KMS-11 (cell line): ENCODE data around the gene CLIP2.
"Not testable (repeated sequence)": the region's sequence is repeated elsewhere in the genome, so short reads cannot be mapped to it uniquely, and the experiment has no call there.

Source experiments
- H2AFZ ChIP-seq: fragments of 200-600 bp; sonication (generic); 2 replicates; pipeline ENCODE4 v1.6.1; 2016; ENCODE audit warnings: antibody characterized with exemption, mixed run types, low read depth
- H3K27ac ChIP-seq: fragments of 200-600 bp; sonication (generic); 2 replicates; pipeline ENCODE4 v1.6.1; 2016; ENCODE audit warnings: mild to moderate bottlenecking, mixed run types
- H3K27me3 ChIP-seq: fragments of 200-600 bp; sonication (generic); 2 replicates; pipeline ENCODE4 v1.6.1; 2017; ENCODE audit warnings: mild to moderate bottlenecking, low read depth, mixed run types, moderate library complexity; ENCODE audit not compliant: insufficient read depth
- H3K36me3 ChIP-seq: fragments of 200-600 bp; sonication (generic); 2 replicates; pipeline ENCODE4 v1.6.1; 2017; ENCODE audit warnings: mild to moderate bottlenecking, mixed run types; ENCODE audit not compliant: insufficient read depth
- H3K4me1 ChIP-seq: fragments of 200-600 bp; sonication (generic); 2 replicates; pipeline ENCODE4 v1.6.1; 2016; ENCODE audit warnings: mild to moderate bottlenecking, low read depth, mixed run types; ENCODE audit not compliant: poor library complexity, severe bottlenecking
- H3K4me2 ChIP-seq: fragments of 200-600 bp; sonication (generic); 2 replicates; pipeline ENCODE4 v1.7.0; 2016; ENCODE audit warnings: mild to moderate bottlenecking, mixed run types
- H3K4me3 ChIP-seq: fragments of 200-600 bp; sonication (generic); IDR thresholded peaks from 2 replicates; pipeline ENCODE4 v1.6.1; 2017; ENCODE audit warnings: low read depth, low read length, mixed read lengths; ENCODE audit not compliant: insufficient read depth
- H3K79me2 ChIP-seq: fragments of 200-600 bp; sonication (generic); 2 replicates; pipeline ENCODE4 v1.6.1; 2016; ENCODE audit warnings: low read depth, mixed run types; ENCODE audit not compliant: insufficient read depth
- H3K9ac ChIP-seq: fragments of 200-600 bp; sonication (generic); 2 replicates; pipeline ENCODE4 v1.6.1; 2016; ENCODE audit warnings: mild to moderate bottlenecking, mixed run types
- H4K20me1 ChIP-seq: fragments of 200-600 bp; sonication (generic); 2 replicates; pipeline ENCODE4 v1.6.1; 2016; ENCODE audit warnings: mild to moderate bottlenecking, mixed run types; ENCODE audit not compliant: insufficient read depth
- CTCF ChIP-seq: fragments of 200-600 bp; sonication (generic); conservative IDR thresholded peaks from 2 replicates; pipeline ENCODE4 v1.6.1; 2017; ENCODE audit warnings: low read depth, mild to moderate bottlenecking, antibody characterized with exemption, low read length, moderate library complexity, mixed read lengths

CLIP2 gene

GRCh38 chr7:74375726-74376220, 86.6 kb downstream of the CLIP2 start:
- no peak overlapping the region for H3K4me2 ChIP-seq
- peaks cover 24% of the 10 kb centered on the region; the same call in 1 of the 2 replicates for H3K27me3 ChIP-seq
- H3K27ac ChIP-seq, result no peak overlapping the region
- no peaks in the 10 kb centered on the region for H4K20me1 ChIP-seq
- peaks cover 4% of the 10 kb centered on the region for H3K4me1 ChIP-seq
- H3K36me3 ChIP-seq, result no peaks in the 10 kb centered on the region
- no peaks in the 10 kb centered on the region for H3K79me2 ChIP-seq
- no peak overlapping the region for H2AFZ ChIP-seq
- no peak overlapping the region for H3K9ac ChIP-seq
- TF ChIP-seq CTCF, result no peak
- H3K4me3 ChIP-seq, result no peak overlapping the region

GRCh38 chr7:74376256-74377036, 87.2 kb downstream of the CLIP2 start:
- Histone ChIP-seq H4K20me1 (no peaks in the 10 kb centered on the region), H3K9ac (no peak overlapping the region), H3K4me3 (no peak overlapping the region), H2AFZ (no peak overlapping the region), H3K4me1 (peaks cover 4% of the 10 kb centered on the region), H3K27ac (no peak overlapping the region), H3K4me2 (no peak overlapping the region), H3K27me3 (peaks cover 27% of the 10 kb centered on the region; the same call in 1 of the 2 replicates), H3K79me2 (no peaks in the 10 kb centered on the region), H3K36me3 (no peaks in the 10 kb centered on the region)
- TF ChIP-seq CTCF, result no peak

- Histone ChIP-seq H3K4me1 (no peaks in the 10 kb centered on the region), H3K27me3 (peaks cover 31% of the 10 kb centered on the region; the same call in 1 of the 2 replicates), H2AFZ (no peak overlapping the region), H3K4me3 (no peak overlapping the region), H3K27ac (no peak overlapping the region), H3K4me2 (no peak overlapping the region), H3K9ac (no peak overlapping the region), H3K36me3 (no peaks in the 10 kb centered on the region), H4K20me1 (no peaks in the 10 kb centered on the region), H3K79me2 (no peaks in the 10 kb centered on the region)
- TF ChIP-seq CTCF, result no peak
These were observed 90.7 kb downstream of the CLIP2 start for GRCh38 chr7:74379938-74380337.

GRCh38 chr7:74380720-74381119, 91.5 kb downstream of the CLIP2 start:
- no peak overlapping the region for H3K4me2 ChIP-seq
- no peaks in the 10 kb centered on the region for H4K20me1 ChIP-seq
- H3K36me3 ChIP-seq, result no peaks in the 10 kb centered on the region
- H2AFZ ChIP-seq, result no peak overlapping the region
- no peaks in the 10 kb centered on the region for H3K79me2 ChIP-seq
- TF ChIP-seq CTCF, result no peak
- peaks cover 31% of the 10 kb centered on the region; the same call in 1 of the 2 replicates for H3K27me3 ChIP-seq
- no peak overlapping the region for H3K9ac ChIP-seq
- H3K4me1 ChIP-seq, result no peaks in the 10 kb centered on the region
- no peak overlapping the region for H3K27ac ChIP-seq
- H3K4me3 ChIP-seq, result no peak overlapping the region

- not testable (repeated sequence) for H3K36me3 ChIP-seq, H3K9ac ChIP-seq, H4K20me1 ChIP-seq
These were observed 94.9 kb downstream of the CLIP2 start for GRCh38 chr7:74384086-74384485.

GRCh38 chr7:74384854-74385253, 95.6 kb downstream of the CLIP2 start:
- H3K27me3 ChIP-seq, result peaks cover 17% of the 10 kb centered on the region; the same call in 1 of the 2 replicates
- not testable (repeated sequence) for H2AFZ ChIP-seq, H3K36me3 ChIP-seq, H3K4me3 ChIP-seq, H4K20me1 ChIP-seq, H3K4me1 ChIP-seq, H3K79me2 ChIP-seq, H3K4me2 ChIP-seq, H3K27ac ChIP-seq, H3K9ac ChIP-seq

More at GRCh38 chr7:74384086-74384485, 94.9 kb downstream of the CLIP2 start:
- not testable (repeated sequence) for H3K4me2 ChIP-seq, H3K27ac ChIP-seq, H3K4me3 ChIP-seq, H3K79me2 ChIP-seq, H2AFZ ChIP-seq, H3K4me1 ChIP-seq
- peaks cover 17% of the 10 kb centered on the region; the same call in 1 of the 2 replicates for H3K27me3 ChIP-seq
